K562 (cell line): ENCODE measurements around the gene GHR. TPM values are rescaled to one million over a fixed set of nuclear protein-coding genes. Genes with fewer than 3 reads are reported as not detected.

ENCODE experiments used
- ATAC-seq: fragments of 200-7000 bp; cut with Tn5 transposase; 3 replicates; pipeline ENCODE4 v1.9.1; 2020; ENCODE audit warnings: moderate library complexity
- BruUV-seq: library from RNA; stranded (reverse); fragments of 400-500 nt; replicated peaks from 2 replicates; lab custom pipeline; 2021; lab: Mats Ljungman, UMichigan
- CTCF ChIA-PET: fragments of 300-600 bp; formaldehyde crosslinking; extraction: SDS; loops from one replicate; lab custom pipeline; 2021; ENCODE audit warnings: low intra/inter-chr PET ratio; lab: Yijun Ruan, JAX
- POLR2A ChIA-PET: fragments of 300-600, 350-650 bp; sonication (Branson Sonifier 250); formaldehyde crosslinking; extraction: SDS; loops from one replicate; lab custom pipeline; 2021; ENCODE audit warnings: antibody characterized with exemption, inconsistent platforms; lab: Yijun Ruan, JAX
- DNase-seq, 4 experiments: peaks; one replicate each; pipeline versions ENCODE4 v3.0.0 to v3.0.0-alpha.2; 2011 to 2018; ENCODE audit warnings: low spot score in 3 of 4, mixed read lengths in 3 of 4; ENCODE audit errors: extremely low read depth in 1 of 4
- FAIRE-seq: peaks from 2 replicates; lab custom pipeline; 2011; peaks lifted over from hg19 to GRCh38; lab: Jason Lieb, UNC
- H2AFZ ChIP-seq: 2 replicates; pipeline ENCODE4 v1.6.0; 2011; ENCODE audit warnings: low read depth, low read length, control low read depth, inconsistent platforms
- H3K27ac ChIP-seq: fragments of 200-600 bp; 3 replicates; pipeline ENCODE4 v1.8.0; 2011; ENCODE audit warnings: low read depth, mild to moderate bottlenecking, control low read depth, inconsistent platforms, low read length, moderate library complexity, mixed read lengths; ENCODE audit errors: extremely low read depth
- H3K27me3 ChIP-seq, 2 experiments: fragments of 300-600 bp in 1 of 2; 2 replicates in 1 of 2; 3 replicates in 1 of 2; pipeline versions ENCODE4 v1.6.0 to v1.8.0; 2011; ENCODE audit warnings: inconsistent platforms in 2 of 2, low read length in 2 of 2, mild to moderate bottlenecking in 1 of 2, mixed read lengths in 1 of 2, moderate library complexity in 1 of 2; ENCODE audit not compliant: control insufficient read depth in 2 of 2, insufficient read depth in 2 of 2
- H3K36me3 ChIP-seq: fragments of 300-600 bp; 3 replicates; pipeline ENCODE4 v1.8.0; 2011; ENCODE audit warnings: mild to moderate bottlenecking, low read length, inconsistent platforms; ENCODE audit not compliant: control insufficient read depth, insufficient read depth
- H3K4me1 ChIP-seq, 2 experiments: fragments of 200-600 bp in 1 of 2; replicated peaks in 1 of 2; 2 replicates in 1 of 2; 3 replicates in 1 of 2; pipeline versions ENCODE4 v1.5.1 to v1.8.0; 2011; ENCODE audit warnings: inconsistent platforms in 2 of 2, low read length in 2 of 2, mild to moderate bottlenecking in 1 of 2, mixed read lengths in 1 of 2, moderate library complexity in 1 of 2; ENCODE audit not compliant: control insufficient read depth in 2 of 2, insufficient read depth in 2 of 2
- H3K4me2 ChIP-seq: 2 replicates; pipeline ENCODE4 v1.6.1; 2011; ENCODE audit warnings: low read length, control low read depth, inconsistent platforms, mixed read lengths; ENCODE audit not compliant: insufficient read depth
- H3K4me3 ChIP-seq: fragments of 200-600 bp; sonication (generic), shearing (Covaris generic); 2 replicates; pipeline ENCODE4 v1.5.1; 2016; ENCODE audit warnings: control low read depth, inconsistent platforms
- H3K79me2 ChIP-seq: fragments of 200-600 bp; 3 replicates; pipeline ENCODE4 v1.8.0; 2011; ENCODE audit warnings: low read length, inconsistent platforms; ENCODE audit not compliant: control insufficient read depth, insufficient read depth
- H3K9ac ChIP-seq, 2 experiments: 2 replicates each; pipeline versions ENCODE4 v1.6.0 to v1.6.1; 2011; ENCODE audit warnings: low read depth in 2 of 2, low read length in 2 of 2, control low read depth in 1 of 2, inconsistent platforms in 1 of 2, mild to moderate bottlenecking in 1 of 2, mixed read lengths in 1 of 2; ENCODE audit not compliant: insufficient read depth in 1 of 2
- H3K9me1 ChIP-seq: one replicate; pipeline ENCODE4 v1.6.0; 2011; ENCODE audit warnings: inconsistent platforms, mild to moderate bottlenecking, low read length, moderate library complexity; ENCODE audit not compliant: control insufficient read depth, insufficient read depth
- H3K9me3 ChIP-seq: replicated peaks from 2 replicates; pipeline ENCODE4 v1.5.1; 2011; ENCODE audit warnings: low read depth, low read length, inconsistent platforms; ENCODE audit not compliant: control insufficient read depth, insufficient read depth
- H4K20me1 ChIP-seq: replicated peaks from 2 replicates; pipeline ENCODE4 v1.6.1; 2011; ENCODE audit warnings: low read length, inconsistent platforms, mixed read lengths; ENCODE audit not compliant: control insufficient read depth, insufficient read depth
- AFF4 ChIP-seq: sonication (generic); formaldehyde crosslinking; IDR thresholded peaks from 2 replicates; pipeline ENCODE4 v1.8.0; 2023; ENCODE audit warnings: mild to moderate bottlenecking, missing genetic modification reagents
- ATF4 ChIP-seq: fragments of 450-650 bp; formaldehyde crosslinking; IDR thresholded peaks from 2 replicates; pipeline ENCODE4 v1.4.0; 2022; ENCODE audit warnings: mild to moderate bottlenecking, moderate library complexity
- CC2D1A ChIP-seq: fragments of 450-650 bp; IDR thresholded peaks from 2 replicates; pipeline ENCODE4 v1.6.1; 2017; ENCODE audit warnings: mild to moderate bottlenecking
- EP300 ChIP-seq: IDR thresholded peaks from 2 replicates; pipeline ENCODE4 v1.6.1; 2012; ENCODE audit warnings: low read length, improper control_type of control experiment
- EP400 ChIP-seq: fragments of 450-650 bp; IDR thresholded peaks from 2 replicates; pipeline ENCODE4 v1.6.1; 2017; ENCODE audit warnings: antibody characterized with exemption, mild to moderate bottlenecking, moderate library complexity
- ETS1 ChIP-seq: conservative IDR thresholded peaks from 2 replicates; pipeline ENCODE4 v1.6.1; 2011; ENCODE audit warnings: low read depth, mild to moderate bottlenecking, low read length; ENCODE audit not compliant: control insufficient read depth
- GABPA ChIP-seq: fragments of 200-800 bp; sonication (Bioruptor generic); conservative IDR thresholded peaks from 2 replicates; pipeline ENCODE4 v1.6.1; 2016; ENCODE audit warnings: low read depth, missing genetic modification characterization, missing compliant biosample characterization
- HLTF ChIP-seq: fragments of 450-650 bp; IDR thresholded peaks from 2 replicates; pipeline ENCODE4 v1.6.1; 2016
- HNRNPUL1 ChIP-seq: fragments of 200-400 bp; formaldehyde crosslinking; IDR thresholded peaks from 2 replicates; pipeline ENCODE4 v1.6.1; 2017; ENCODE audit warnings: low read length
- PCBP1 ChIP-seq: fragments of 200-400 bp; formaldehyde crosslinking; IDR thresholded peaks from 2 replicates; pipeline ENCODE4 v1.6.1; 2018; ENCODE audit warnings: mild to moderate bottlenecking, low read depth, low read length; ENCODE audit not compliant: poor library complexity, severe bottlenecking
- SP1 ChIP-seq: sonication (generic); formaldehyde crosslinking; IDR thresholded peaks from 2 replicates; pipeline ENCODE4 v1.8.1; 2022; ENCODE audit warnings: mild to moderate bottlenecking, missing genetic modification reagents
- SRSF3 ChIP-seq: fragments of 200-400 bp; formaldehyde crosslinking; IDR thresholded peaks from 2 replicates; pipeline ENCODE4 v1.6.1; 2016; ENCODE audit warnings: mild to moderate bottlenecking, low read length, moderate library complexity; ENCODE audit not compliant: insufficient read depth
- TFAP4 ChIP-seq: sonication (generic); formaldehyde crosslinking; IDR thresholded peaks from 2 replicates; pipeline ENCODE4 v1.8.0; 2022; ENCODE audit warnings: missing genetic modification reagents, mild to moderate bottlenecking, moderate library complexity, borderline replicate concordance
- TRIM28 ChIP-seq: fragments of 450-650 bp; IDR thresholded peaks from 2 replicates; pipeline ENCODE4 v1.6.1; 2017
- ZBTB1 ChIP-seq: sonication (generic); formaldehyde crosslinking; IDR thresholded peaks from 2 replicates; pipeline ENCODE4 v1.8.1; 2023; ENCODE audit warnings: missing genetic modification reagents, low read depth, mild to moderate bottlenecking, borderline replicate concordance
- ZNF140 ChIP-seq: fragments of 250-450 bp; sonication (Bioruptor Pico); IDR thresholded peaks from 2 replicates; pipeline ENCODE4 v1.8.0; 2021; ENCODE audit warnings: moderate library complexity, mild to moderate bottlenecking, inconsistent platforms
- ZNF354B ChIP-seq: fragments of 250-450 bp; sonication (Bioruptor Pico); IDR thresholded peaks from 2 replicates; pipeline ENCODE4 v1.4.0; 2020
- WGBS: fragments of 100-300 bp; shearing (Covaris generic); methylation state at CpG from one replicate; pipeline ENCODE4 v1.1.6; 2016; ENCODE audit warnings: low coverage, mixed read lengths; ENCODE audit not compliant: insufficient coverage; ENCODE audit errors: missing lambda C conversion rate; 5-methylcytosine and 5-hydroxymethylcytosine counted together
- in situ Hi-C: fragments of 300-500 bp; cut with MboI; formaldehyde crosslinking; loops from 4 replicates; pipeline ENCODE4 v1.15.0; 2018; ENCODE audit warnings: inconsistent platforms, mixed read lengths
- intact Hi-C: fragments of 100-400 bp; cut with micrococcal nuclease; formaldehyde crosslinking; loops from 2 replicates; pipeline ENCODE4 v1.14.2; 2022
- polyA plus RNA-seq, 8 experiments: library from polyadenylated mRNA; depleted of rRNA in 4 of 8; stranded (reverse) in 5 of 8; unstranded in 3 of 8; fragments of >200 nt; fragmentation: Nextera tagmentation in 2 of 8; fragmentation: Illumina TruSeq in 1 of 8; extraction: Ambion mirVana in 2 of 8; extraction: Trizol in 1 of 8; gene quantifications; 2 replicates each; pipeline versions ENCODE4 v1.2.1 to v1.2.3, GENCODE V29; 2011 to 2014; ENCODE audit warnings: inconsistent platforms in 1 of 8, missing spikeins in 1 of 8
- total RNA-seq, 7 experiments: library from RNA; depleted of rRNA in 6 of 7; stranded (reverse); fragments of >200 nt in 6 of 7; fragmentation: Illumina TruSeq in 2 of 7; extraction: Trizol in 2 of 7; gene quantifications; 2 replicates each; pipeline versions ENCODE4 v1.2.1 to v1.2.3, GENCODE V29; 2011 to 2021; ENCODE audit warnings: low replicate concordance in 1 of 7

Gene GHR
- total and polyA plus RNA-seq, 9 of the 15 experiments (the other 6 are each of a cell fraction or from before 2014, with no cell fraction given): 0.01 to 0.13 (median 0.07) TPM; not detected in 5

GRCh38 chr5:42461507-42461906 lies 38.3 kb downstream of the GHR start (continued):
- TF ChIP-seq GABPA (tag) (no peak), EP300 (no peak), AFF4 (no peak), TRIM28 (no peak), SRSF3 (no peak)

GRCh38 chr5:42462083-42462482 lies 38.8 kb downstream of the GHR start:
- FAIRE-seq: no peak
- TF ChIP-seq ZNF140 (CRISPR knock-in tag) (no peak), ETS1 (no peak), ZBTB1 (CRISPR knock-in tag) (no peak), TFAP4 (CRISPR knock-in tag) (no peak), HNRNPUL1 (no peak), HLTF (no peak), ZNF354B (CRISPR knock-in tag) (no peak), PCBP1 (no peak), ATF4 (CRISPR knock-in tag) (no peak), SP1 (no peak), CC2D1A (no peak), EP400 (no peak)

More at GRCh38 chr5:42462083-42462482, 38.8 kb downstream of the GHR start:
- WGBS: 0% methylated on average over 2 of the region's 2 CpGs
- Histone ChIP-seq H3K4me3 (no peak overlapping the region), H3K9ac (no peak overlapping the region), H3K36me3 (no peaks in the 10 kb centered on the region), H3K4me2 (no peak overlapping the region), H3K27me3 (no peaks in the 10 kb centered on the region; a peak in 1 of 5 replicates), H2AFZ (no peak overlapping the region), H4K20me1 (no peaks in the 10 kb centered on the region), H3K9me1 (no peaks in the 10 kb centered on the region), H3K4me1 (no peaks in the 10 kb centered on the region), H3K9me3 (no peaks in the 10 kb centered on the region), H3K79me2 (no peaks in the 10 kb centered on the region), H3K27ac (no peak overlapping the region)
- no TSS peak for BruUV-seq
- ATAC-seq: no peak
- CTCF ChIA-PET: no interaction called here
- POLR2A ChIA-PET: interaction anchor here (1.0 kb wide), 1 partner anchor 9 kb away, joined by 3 read pairs; no protein-coding TSS in a partner anchor
- intact Hi-C loops (no loop called here), in situ Hi-C loops (no loop called here)
- no peak for DNase-seq
